Activated CD8-positive, alpha-beta T cell treated with anti-CD3 and anti-CD28 coated beads, Interleukin-2, amount 10 ng/mL, durations not matched to agents 7 days and 5 days (primary cell): Measurements from ENCODE around the gene OR51I2. TPM values are rescaled to one million over a fixed set of nuclear protein-coding genes. Genes with fewer than 3 reads are reported as not detected.

ENCODE experiments used
- total RNA-seq, 2 experiments: library from RNA; stranded (reverse); gene quantifications; one replicate each; pipeline ENCODE4 v1.2.3, GENCODE V29; 2021

OR51I2 gene
- total RNA-seq, 2 experiments from 2014 or later, result not detected

Other genes with a start within 250 kb of the OR51I2 start
- gene OR51V1, start 248.6 kb upstream of the OR51I2 start, total RNA-seq, result not detected
- gene HBB, start 222.3 kb upstream of the OR51I2 start, total RNA-seq, result not detected
- gene HBD, start 214.8 kb upstream of the OR51I2 start, total RNA-seq, result not detected
- gene HBG1, start 199.5 kb upstream of the OR51I2 start, total RNA-seq, result not detected
- gene HBG2, start 194.5 kb upstream of the OR51I2 start, total RNA-seq, result not detected
- not detected for gene HBE1, start 179.4 kb upstream of the OR51I2 start, total RNA-seq
- gene OR51B4, start 147.4 kb upstream of the OR51I2 start, total RNA-seq, result not detected
- not detected for gene OR51B2, start 125.0 kb upstream of the OR51I2 start, total RNA-seq
- gene OR51B5, start 105.8 kb upstream of the OR51I2 start, total RNA-seq, result not detected
- gene OR51B6, start 97.8 kb upstream of the OR51I2 start, total RNA-seq, result not detected
- gene OR51M1, start 65.5 kb upstream of the OR51I2 start, total RNA-seq, result not detected
- not detected for gene OR51Q1, start 27.2 kb upstream of the OR51I2 start, total RNA-seq
- gene OR51I1, start 7.8 kb upstream of the OR51I2 start, total RNA-seq, result not detected
- not detected for gene OR52D1, start 39.4 kb downstream of the OR51I2 start, total RNA-seq
- not detected for gene UBQLN3, start 60.6 kb downstream of the OR51I2 start, total RNA-seq
- under 1 TPM in 1 of 2 experiments, not detected in 1; 0.23 TPM for gene UBQLNL, start 67.4 kb downstream of the OR51I2 start, total RNA-seq
- gene OR52H1, start 99.2 kb downstream of the OR51I2 start, total RNA-seq, result not detected
- gene OR52B6, start 131.6 kb downstream of the OR51I2 start, total RNA-seq, result not detected
- gene TRIM6, start 147.3 kb downstream of the OR51I2 start, total RNA-seq, result under 1 TPM; 0.47 to 0.58 TPM
- 10 to 100 TPM; 11.9 to 12.3 TPM for gene TRIM34, start 175.7 kb downstream of the OR51I2 start, total RNA-seq
- 10 to 100 TPM; 28.1 to 33.4 TPM for gene TRIM5, start 235.8 kb downstream of the OR51I2 start, total RNA-seq
- gene TRIM22, start 240.5 kb downstream of the OR51I2 start, total RNA-seq, result 100 to 1,000 TPM; 228 to 242 TPM